GM12874 (cell line): ENCODE data around the gene PLEKHG4B.

Experiments
- CTCF ChIP-seq: IDR thresholded peaks from 2 replicates; pipeline ENCODE4 v1.5.1; 2011; ENCODE audit warnings: low read depth, mild to moderate bottlenecking, control low read depth, low read length, moderate library complexity; ENCODE audit not compliant: insufficient read depth

Gene PLEKHG4B

GRCh38 chr5:199197-199949, 107.4 kb downstream of the PLEKHG4B start:
- no peak for TF ChIP-seq CTCF

GRCh38 chr5:199950-200645, 108.1 kb downstream of the PLEKHG4B start:
- TF ChIP-seq CTCF, result no peak

- TF ChIP-seq CTCF, result no peak
These were observed 109.0 kb downstream of the PLEKHG4B start for GRCh38 chr5:200985-201384.

GRCh38 chr5:201672-202071, 109.7 kb downstream of the PLEKHG4B start:
- no peak for TF ChIP-seq CTCF

GRCh38 chr5:203246-203930, 111.4 kb downstream of the PLEKHG4B start:
- TF ChIP-seq CTCF, result no peak

GRCh38 chr5:204001-204400, 112.0 kb downstream of the PLEKHG4B start:
- no peak for TF ChIP-seq CTCF

- no peak for TF ChIP-seq CTCF
These were observed 112.5 kb downstream of the PLEKHG4B start for GRCh38 chr5:204462-204861.
